ENCODE data around the gene BPIFA1.

BPIFA1 gene

GRCh38 chr20:33233129-33233774 lies 2.5 kb upstream of the BPIFA1 start:
- no peaks in the 10 kb centered on the region for H3K36me3 ChIP-seq (ENCODE audit: insufficient read depth, low read length)
- H3K4me3 ChIP-seq (ENCODE audit: low read depth, low read length, poor library complexity, severe bottlenecking): no peak overlapping the region
- no peaks in the 10 kb centered on the region for H3K9me2 ChIP-seq (ENCODE audit: low read depth, low read length)
- no peak overlapping the region for H3K9ac ChIP-seq (ENCODE audit: low read length)
- H3K27me3 ChIP-seq (ENCODE audit: insufficient read depth, low read length): 0 out of 2 replicates have a peak, but pooled peaks cover 4% of the 10 kb centered on the region
- no peaks in the 10 kb centered on the region for H3K9me3 ChIP-seq (ENCODE audit: low read length)
- H2AFZ ChIP-seq (ENCODE audit: low read length): no peak overlapping the region
- no peak for TF ChIP-seq EZH2 (IDR thresholded peaks at IDR 0.05; ENCODE audit: borderline replicate concordance, low read length)
- TF ChIP-seq CTCF (IDR thresholded peaks at IDR 0.05; ENCODE audit: low read length): no peak
- H3K27ac ChIP-seq (ENCODE audit: low read depth, low read length, poor library complexity, severe bottlenecking): no peak overlapping the region
- no peaks in the 10 kb centered on the region for H3K79me2 ChIP-seq (ENCODE audit: insufficient read depth, low read length)
- no peaks in the 10 kb centered on the region for H3F3A ChIP-seq (ENCODE audit: insufficient read depth, low read length)
- H3K4me2 ChIP-seq (ENCODE audit: low read length): no peak overlapping the region
- no peaks in the 10 kb centered on the region for H4K20me1 ChIP-seq (ENCODE audit: insufficient read depth, low read length)
- H3K4me1 ChIP-seq (ENCODE audit: insufficient read depth, low read length, severe bottlenecking): no peaks in the 10 kb centered on the region

GRCh38 chr20:33234050-33234449 lies 1.7 kb upstream of the BPIFA1 start:
- H3K36me3 ChIP-seq (ENCODE audit: insufficient read depth, low read length): no peaks in the 10 kb centered on the region
- H3K4me2 ChIP-seq (ENCODE audit: low read length): no peak overlapping the region
- H3K9me2 ChIP-seq (ENCODE audit: low read depth, low read length): no peaks in the 10 kb centered on the region
- H2AFZ ChIP-seq (ENCODE audit: low read length): no peak overlapping the region
- no peak overlapping the region for H3K27ac ChIP-seq (ENCODE audit: low read depth, low read length, poor library complexity, severe bottlenecking)
- H3K9me3 ChIP-seq (ENCODE audit: low read length): no peaks in the 10 kb centered on the region
- no peaks in the 10 kb centered on the region for H3K4me1 ChIP-seq (ENCODE audit: insufficient read depth, low read length, severe bottlenecking)
- H3K4me3 ChIP-seq (ENCODE audit: low read depth, low read length, poor library complexity, severe bottlenecking): no peak overlapping the region
- H4K20me1 ChIP-seq (ENCODE audit: insufficient read depth, low read length): no peaks in the 10 kb centered on the region
- H3K27me3 ChIP-seq (ENCODE audit: insufficient read depth, low read length): 0 out of 2 replicates have a peak, but pooled peaks cover 4% of the 10 kb centered on the region
- TF ChIP-seq CTCF (IDR thresholded peaks at IDR 0.05; ENCODE audit: low read length) (no peak), EZH2 (IDR thresholded peaks at IDR 0.05; ENCODE audit: borderline replicate concordance, low read length) (no peak)
- H3K9ac ChIP-seq (ENCODE audit: low read length): no peak overlapping the region
- no peaks in the 10 kb centered on the region for H3F3A ChIP-seq (ENCODE audit: insufficient read depth, low read length)
- no peaks in the 10 kb centered on the region for H3K79me2 ChIP-seq (ENCODE audit: insufficient read depth, low read length)

GRCh38 chr20:33236351-33236750 lies 555 bp downstream of the BPIFA1 start:
- H3K27ac ChIP-seq (ENCODE audit: low read depth, low read length, poor library complexity, severe bottlenecking): no peak overlapping the region
- no peaks in the 10 kb centered on the region for H3K9me3 ChIP-seq (ENCODE audit: low read length)
- H3K9me2 ChIP-seq (ENCODE audit: low read depth, low read length): no peaks in the 10 kb centered on the region
- H3K4me1 ChIP-seq (ENCODE audit: insufficient read depth, low read length, severe bottlenecking): no peaks in the 10 kb centered on the region
- no peaks in the 10 kb centered on the region for H3K36me3 ChIP-seq (ENCODE audit: insufficient read depth, low read length)
- no peak for TF ChIP-seq EZH2 (IDR thresholded peaks at IDR 0.05; ENCODE audit: borderline replicate concordance, low read length)
- no peak for TF ChIP-seq CTCF (IDR thresholded peaks at IDR 0.05; ENCODE audit: low read length)
- H3K4me3 ChIP-seq (ENCODE audit: low read depth, low read length, poor library complexity, severe bottlenecking): no peak overlapping the region
- H2AFZ ChIP-seq (ENCODE audit: low read length): no peak overlapping the region
- H3K79me2 ChIP-seq (ENCODE audit: insufficient read depth, low read length): no peaks in the 10 kb centered on the region
- no peaks in the 10 kb centered on the region for H4K20me1 ChIP-seq (ENCODE audit: insufficient read depth, low read length)
- no peak overlapping the region for H3K9ac ChIP-seq (ENCODE audit: low read length)
- H3K4me2 ChIP-seq (ENCODE audit: low read length): no peak overlapping the region
- 0 out of 2 replicates have a peak, but pooled peaks cover 4% of the 10 kb centered on the region for H3K27me3 ChIP-seq (ENCODE audit: insufficient read depth, low read length)
- no peaks in the 10 kb centered on the region for H3F3A ChIP-seq (ENCODE audit: insufficient read depth, low read length)

All from OCI-LY1 (cell line).